Left kidney (tissue), 2 donors: ENCODE data around the gene GRAP. TPM values are rescaled to one million over a fixed set of nuclear protein-coding genes. Genes with fewer than 3 reads are reported as not detected.
"Not testable (repeated sequence)": the region's sequence is repeated elsewhere in the genome, so short reads cannot be mapped to it uniquely, and the experiment has no call there.

Experiments used
- DNase-seq: peaks from one replicate; pipeline ENCODE4 v3.0.0-alpha.2; 2013
- polyA plus RNA-seq: library from polyadenylated mRNA; unstranded; fragments of 120-200 nt; gene quantifications from one replicate; pipeline ENCODE4 v1.2.1, GENCODE V29; 2013; ENCODE audit not compliant: insufficient read length

GRAP gene
- polyA plus RNA-seq, 1 donor = 3.7 TPM

DNA sequence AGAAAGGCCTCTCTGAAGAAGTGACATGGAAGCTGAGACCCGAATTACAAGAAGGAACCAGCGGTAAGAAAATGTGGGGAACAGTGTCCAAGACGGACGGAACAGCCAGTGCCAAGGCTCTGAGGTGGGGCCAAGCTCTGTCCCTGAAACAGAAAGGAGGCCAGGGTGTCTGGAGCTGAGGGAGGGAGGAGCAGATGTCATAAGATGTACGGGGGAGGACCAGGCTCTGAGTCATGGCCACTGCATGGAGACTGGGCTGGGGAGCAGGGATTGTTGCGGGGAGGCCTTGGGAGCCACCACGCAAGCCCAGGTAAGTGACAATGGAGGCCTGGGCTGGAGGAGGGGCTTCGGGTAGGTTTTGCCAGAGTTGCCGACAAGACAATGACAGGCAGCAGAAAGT lies 2.1 kb downstream of the GRAP start:
- DNase-seq = not testable (repeated sequence)

DNA sequence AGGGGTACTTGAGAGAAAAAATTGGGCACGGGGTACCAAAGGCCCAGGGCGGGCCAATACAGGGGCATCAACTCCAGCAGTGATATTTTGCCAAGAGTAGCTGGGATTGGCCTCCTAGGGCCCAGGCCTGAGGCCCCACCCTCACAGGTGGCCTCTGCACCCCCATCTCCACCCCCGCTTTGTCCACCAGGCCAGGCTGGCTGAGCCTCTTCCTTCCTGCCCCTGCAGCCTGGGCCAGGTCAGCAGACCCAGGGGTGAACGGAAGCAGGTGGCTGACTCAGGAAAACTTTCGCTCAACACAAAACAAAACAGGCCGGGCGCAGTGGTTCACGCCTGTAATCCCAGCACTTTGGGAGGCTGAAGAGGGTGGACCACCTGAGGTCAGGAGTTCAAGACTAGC lies 3.7 kb downstream of the GRAP start:
- DNase-seq = not testable (repeated sequence)

DNA sequence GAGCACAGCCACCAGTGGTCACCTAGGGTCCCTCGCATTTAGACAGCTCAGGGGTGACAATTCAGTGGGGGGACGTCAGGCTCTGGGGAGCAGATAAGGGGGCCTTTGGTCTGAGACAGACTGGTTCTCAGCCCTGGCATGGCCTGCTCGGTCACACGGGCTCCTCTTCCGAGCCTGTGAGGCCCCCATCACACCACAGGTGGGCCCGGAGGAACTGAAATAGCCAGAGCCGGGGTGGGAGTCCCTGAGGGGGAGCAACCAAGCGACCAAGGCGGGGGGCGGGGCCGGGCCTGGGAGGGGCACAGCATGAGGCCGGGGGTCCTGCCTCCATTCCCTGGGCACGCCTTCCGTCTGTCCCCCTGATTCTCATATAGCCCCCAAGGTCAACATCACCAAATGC lies 4.4 kb downstream of the GRAP start:
- not testable (repeated sequence) for DNase-seq

DNA sequence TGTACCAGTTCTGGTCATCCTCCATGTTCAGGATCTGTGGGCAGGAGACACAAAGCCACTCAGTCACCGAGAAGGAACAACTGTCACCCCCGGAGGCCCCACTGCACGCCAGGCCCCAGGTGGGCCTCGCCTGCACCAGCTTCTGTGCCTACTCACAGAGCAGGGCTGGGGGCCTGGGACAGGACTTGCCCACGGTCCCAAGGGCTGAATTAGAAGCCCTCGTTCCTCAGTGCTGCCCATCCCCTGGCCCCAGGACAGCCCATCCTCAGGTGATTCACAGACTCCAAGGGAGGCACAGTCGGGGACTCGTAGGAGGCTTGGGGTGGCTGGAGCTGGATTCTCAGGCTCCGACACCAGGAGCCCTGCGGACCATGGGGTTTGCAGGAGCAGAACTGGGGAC lies 4.9 kb downstream of the GRAP start:
- DNase-seq = not testable (repeated sequence)

DNA sequence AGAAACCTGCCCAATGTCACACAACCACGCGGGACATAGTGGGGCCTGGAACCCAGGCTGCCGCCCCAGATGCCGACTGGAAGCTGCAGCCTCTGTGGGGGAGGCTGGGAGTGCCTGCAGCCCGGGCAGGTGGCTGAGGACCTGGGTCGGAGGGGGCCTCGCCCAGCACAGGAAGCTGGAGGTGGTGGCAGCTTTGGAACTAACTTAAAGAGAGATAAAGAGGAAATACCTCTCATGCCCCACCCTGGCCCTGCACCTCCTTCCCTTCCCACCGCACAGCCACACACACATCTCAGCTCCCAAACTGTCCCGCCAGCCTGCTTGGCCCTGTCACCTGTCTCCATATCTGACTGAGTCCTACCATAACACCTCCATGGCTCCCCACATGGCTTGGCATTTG lies 6.4 kb downstream of the GRAP start:
- not testable (repeated sequence) for DNase-seq

DNA sequence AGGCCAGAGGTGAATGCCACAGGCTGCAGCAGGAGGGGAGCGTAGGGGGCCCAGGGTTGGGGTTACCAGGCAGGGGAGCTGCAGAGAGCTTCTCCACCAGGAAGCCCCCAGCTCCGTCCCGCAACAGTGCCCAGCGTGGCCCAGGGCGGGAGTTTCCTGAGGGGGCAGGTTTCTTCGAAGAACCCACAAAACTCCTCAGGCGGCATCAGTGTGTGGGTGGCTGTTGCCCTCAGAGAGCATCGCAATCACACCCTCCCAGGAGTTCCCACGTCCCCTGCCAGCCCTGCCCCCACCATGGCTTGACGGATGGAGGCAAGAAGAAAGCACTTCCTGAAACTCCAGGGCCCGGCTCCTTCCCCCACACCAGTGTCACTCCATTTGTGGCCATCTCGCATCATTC lies 8.0 kb downstream of the GRAP start:
- DNase-seq = not testable (repeated sequence)

DNA sequence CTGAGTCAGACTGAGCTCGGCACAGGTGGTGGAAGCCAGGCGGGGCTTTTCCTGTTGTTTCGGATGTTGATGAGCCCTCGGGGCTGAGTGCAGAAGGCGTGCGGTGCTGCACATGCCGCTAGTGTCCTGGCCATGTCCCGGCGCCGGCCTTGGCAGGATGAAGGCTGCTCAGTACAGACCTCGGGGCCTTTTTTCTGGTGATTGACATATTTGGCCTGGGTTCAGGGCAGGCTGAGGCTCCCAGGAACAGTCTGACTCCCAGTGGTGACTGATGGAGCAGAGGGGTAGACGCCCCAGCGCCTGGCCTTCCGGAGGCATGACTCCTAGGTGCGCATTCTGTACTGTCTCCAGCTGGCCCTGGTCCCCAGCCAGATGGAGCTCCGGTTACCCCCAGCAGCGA lies 8.8 kb downstream of the GRAP start:
- DNase-seq = not testable (repeated sequence)

DNA sequence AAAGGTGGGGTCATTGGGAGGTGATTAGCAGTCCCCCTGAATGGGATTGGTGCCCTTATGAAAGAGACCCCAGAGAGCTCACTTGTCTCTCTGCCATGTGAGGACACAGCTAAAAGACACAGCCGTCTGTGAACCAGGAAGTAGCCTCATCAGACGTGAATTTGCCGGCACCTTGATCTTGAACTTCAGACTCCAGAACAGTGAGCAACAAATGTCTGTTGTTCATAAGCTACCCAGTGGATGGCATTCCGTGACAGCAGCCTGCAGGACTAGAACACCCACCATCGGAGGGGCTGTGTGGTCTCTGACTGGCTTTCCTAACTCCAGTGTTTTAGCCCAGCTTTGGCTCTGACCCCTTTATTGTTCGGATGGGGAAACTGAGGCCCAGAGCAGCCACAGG lies 9.2 kb downstream of the GRAP start:
- not testable (repeated sequence) for DNase-seq

DNA sequence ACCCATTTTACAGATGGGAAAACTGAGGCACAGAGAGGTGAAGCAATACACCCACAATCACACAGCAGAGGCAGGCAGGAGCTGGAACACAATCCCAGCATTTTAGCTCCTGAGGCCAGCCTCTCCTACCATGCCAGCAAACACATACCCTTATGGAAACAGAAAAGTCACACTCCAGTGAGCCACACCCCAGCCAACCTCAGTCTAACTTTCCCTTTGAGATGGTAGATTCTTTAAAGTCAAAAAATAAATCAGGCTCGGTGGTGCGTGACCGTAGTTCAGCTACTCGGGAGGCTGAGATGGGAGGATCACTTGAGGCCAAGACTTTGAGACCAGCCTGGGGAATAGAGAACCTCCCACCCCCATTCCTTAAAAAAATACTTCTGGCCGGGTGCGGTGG lies 10.6 kb downstream of the GRAP start:
- not testable (repeated sequence) for DNase-seq

DNA sequence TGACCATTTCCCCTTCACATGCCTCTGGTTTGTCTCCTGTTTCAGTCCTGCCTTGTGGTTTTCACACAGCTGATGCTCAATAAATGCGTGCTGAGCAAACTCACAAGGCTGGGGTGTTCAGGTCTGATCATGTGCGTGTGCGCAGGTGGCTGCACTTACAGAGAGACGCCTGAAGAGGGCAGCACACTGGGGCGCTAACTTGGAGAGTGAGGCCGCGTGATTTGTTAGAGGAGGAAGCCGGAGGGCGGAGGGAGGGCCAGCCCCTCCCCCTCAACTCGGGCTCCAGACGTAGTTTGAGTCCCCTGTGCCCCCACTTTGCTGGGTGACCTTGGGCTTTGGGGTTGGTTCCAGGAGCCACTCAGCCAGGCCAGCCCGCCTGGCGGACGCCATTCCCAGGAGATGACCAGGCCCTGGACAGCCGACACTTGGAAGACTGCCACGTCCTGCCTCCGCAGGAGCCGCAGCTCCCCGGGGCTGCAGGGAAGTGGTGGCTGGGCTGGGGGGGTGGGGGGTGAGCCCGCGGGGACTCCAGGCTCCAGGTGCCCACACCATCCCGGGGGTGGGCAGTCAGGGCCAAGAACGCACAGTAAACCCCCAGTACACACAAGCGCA lies 14.3 kb downstream of the GRAP start:
- DNase-seq = not testable (repeated sequence)

DNA sequence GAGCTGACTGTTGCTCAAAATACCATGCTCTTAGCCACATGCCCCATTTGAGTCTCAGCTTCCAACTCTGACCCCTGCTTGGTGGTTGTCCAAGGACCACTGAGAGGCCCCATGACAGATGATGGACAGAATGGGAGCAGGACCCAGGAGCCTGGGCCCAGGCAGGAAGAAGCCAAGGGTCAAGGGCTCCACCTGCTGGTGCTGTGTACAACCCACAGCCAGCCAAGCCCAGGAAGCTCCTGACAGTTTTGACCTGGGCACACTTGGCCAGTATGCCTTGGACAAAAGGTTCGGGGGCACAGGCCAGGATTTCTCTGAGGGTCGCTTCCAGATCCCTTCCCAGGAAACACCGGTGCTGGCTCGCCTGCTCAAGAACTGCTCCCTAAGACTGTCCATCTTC lies 15.0 kb downstream of the GRAP start:
- not testable (repeated sequence) for DNase-seq

DNA sequence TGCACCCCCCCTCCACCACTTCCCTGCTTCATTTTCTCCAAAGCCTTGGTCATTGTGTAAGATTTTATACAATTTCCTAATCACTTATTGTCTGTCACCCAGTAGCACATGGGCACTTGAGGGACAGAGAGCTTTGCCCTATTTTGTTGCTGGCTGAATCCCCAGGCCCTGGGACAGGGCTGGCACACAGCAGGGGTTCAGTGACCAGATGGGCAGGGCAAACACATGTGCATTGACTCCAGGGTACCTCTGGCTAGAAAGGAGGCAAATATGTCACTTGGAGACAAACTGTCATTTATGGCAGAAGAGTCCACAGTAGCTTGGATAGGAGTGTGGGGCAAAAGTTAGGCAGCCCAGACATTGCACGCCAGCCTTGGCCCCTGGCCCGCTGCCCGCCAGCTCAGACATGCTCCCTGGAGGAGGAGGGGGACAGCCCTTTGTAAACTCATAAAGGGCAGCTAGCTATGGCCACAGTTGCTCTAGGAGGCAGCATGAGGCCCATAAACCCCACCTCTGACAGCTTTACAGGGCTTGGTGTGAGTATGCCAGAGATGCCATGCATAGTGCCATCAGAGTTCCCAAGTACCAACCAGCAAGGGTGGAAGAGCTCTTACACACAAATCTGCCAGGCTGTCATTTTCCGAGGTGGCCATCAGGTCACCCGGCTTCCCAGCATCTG lies 15.8 kb downstream of the GRAP start:
- not testable (repeated sequence) for DNase-seq

DNA sequence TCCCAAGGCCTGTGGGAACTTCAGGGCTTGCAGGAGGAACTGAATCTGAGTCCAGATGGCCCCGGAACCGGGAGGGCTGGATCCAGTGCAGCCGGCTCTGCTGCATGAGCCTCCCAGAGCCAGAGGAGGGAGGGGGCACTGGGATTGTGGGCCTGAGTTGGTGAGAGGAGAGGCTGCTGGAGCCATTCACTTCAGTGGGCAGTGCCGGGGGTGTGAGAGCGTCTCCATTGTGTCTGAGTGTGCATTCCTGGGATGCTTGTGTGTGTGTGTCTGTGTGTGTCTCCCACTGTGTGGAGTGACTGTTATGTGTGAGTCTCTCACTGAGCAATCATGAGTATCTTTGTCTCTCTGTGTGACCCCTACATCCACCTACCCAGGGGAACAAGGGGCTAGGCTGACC lies 17.0 kb downstream of the GRAP start:
- not testable (repeated sequence) for DNase-seq

DNA sequence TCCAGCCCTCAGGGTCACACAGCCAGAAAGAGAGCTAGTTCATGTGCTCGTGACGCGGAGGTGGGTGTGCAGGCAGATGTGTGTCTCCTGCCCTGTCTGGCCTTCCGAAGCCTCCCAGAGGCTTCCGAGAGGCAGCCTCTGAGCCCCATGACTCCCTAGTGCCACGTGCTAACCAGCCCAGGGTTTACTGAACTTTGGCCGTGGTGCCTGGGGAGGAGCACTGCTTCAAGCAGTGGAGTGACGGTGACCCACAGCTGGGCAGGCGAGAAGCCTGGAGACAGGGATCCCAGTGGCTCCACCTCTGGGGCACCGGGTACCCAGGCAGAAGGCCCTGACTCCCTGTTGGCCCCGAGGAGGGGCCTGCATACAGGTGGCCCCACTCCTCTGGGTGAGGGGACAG lies 18.1 kb downstream of the GRAP start:
- DNase-seq = not testable (repeated sequence)

DNA sequence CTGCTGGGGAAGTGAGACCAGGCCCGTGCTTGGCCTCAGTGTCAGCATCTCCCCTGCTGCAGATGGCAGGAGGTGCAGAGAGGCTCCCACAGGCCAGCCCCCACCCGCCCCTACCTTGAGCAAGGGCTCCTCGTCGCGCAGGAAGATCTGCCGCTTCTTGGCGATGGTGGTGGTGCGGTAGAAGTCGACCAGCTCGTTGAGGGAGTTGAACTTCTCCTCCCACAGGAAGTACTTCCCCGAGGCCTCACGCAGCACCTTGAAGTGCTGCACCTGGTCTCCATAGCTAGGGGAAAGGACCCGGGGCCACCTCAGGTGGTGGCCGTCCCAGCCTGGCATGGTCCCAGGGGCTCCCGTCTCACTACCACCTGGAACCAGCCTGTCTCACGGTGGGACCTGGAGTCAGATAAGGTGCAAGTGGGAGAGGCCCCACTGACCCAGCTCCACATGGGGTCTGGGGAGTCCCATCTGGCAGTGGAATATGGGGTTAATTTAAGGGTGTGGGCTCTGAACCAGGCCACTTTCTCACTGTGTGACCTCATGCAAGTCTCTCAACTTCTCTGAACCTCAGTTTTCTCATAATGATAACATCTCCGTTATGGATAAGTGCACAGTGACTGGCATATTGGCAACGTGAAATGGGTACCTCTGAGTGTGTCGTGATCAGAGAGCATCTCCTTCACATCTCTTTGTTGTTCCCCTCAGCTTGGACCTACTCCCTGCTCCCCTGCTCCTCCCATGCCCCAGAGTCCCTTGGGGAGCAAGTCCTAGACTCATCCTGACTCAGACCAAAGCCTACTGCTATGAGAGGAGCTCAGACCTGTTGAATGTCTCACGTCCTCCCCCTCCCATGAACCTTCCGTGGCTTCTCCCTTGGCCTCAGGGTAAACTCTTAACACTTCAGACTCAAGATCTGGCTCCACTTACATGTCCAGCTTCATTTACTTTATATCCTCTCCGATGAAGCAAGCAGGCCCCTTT lies 22.4 kb downstream of the GRAP start:
- no peak for DNase-seq

DNA sequence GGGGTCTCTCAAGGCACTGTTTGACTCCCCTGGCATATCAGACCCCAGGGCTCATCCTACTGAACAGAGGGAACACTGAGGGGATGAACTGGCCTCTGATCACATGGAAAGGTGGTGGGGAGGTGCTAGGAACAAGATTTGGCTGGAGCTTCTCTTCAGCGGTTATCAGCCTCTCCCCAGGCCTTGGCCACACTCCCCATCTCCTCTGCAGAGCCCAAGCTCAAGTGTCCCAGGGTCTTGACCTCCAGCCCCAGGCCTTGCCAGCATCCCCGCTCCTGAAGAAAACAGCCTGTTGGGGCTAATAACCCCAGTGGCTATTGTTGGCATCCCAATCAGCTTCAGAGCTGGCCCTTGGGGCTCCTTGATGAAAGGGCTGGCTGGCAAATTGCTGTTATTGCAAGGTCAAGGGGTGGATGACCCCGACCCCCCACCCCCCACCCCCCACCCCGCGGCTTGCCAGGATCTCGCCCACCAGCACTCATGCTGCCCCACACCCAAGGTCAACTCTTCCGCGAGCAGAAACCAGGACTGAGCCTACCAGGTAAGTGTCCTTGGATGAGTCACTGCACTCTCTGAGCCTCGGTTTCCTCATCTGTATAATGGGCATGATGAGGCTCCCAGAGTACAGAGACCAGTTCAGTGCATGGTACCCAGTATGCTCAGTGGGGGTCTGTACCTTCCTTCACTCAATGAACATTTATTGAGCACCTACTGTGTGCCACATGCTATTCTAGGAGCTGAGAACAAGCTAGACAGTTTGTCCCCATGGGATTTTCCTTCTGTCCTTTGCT lies 23.4 kb downstream of the GRAP start:
- DNase-seq = no peak

DNA sequence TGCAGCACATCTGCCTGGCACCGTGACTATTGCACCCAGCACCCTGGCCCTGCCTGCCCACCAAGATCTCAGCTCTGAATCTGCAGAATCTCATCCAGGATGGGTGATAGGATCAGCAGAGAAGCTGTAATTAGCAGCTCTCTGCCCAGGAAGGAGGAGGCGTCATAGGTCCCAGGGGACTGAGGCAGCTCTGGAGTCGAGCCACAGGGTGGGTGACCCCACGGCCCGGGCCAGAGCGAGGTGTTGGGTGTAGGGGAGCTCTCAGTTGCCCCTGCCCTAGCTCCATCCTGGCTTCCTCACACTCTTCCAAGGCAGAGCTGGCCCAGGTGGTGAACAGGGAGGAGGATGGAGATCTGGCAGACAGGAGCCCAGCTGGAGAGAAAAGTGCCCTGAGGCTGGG lies 24.0 kb downstream of the GRAP start:
- no peak for DNase-seq

DNA sequence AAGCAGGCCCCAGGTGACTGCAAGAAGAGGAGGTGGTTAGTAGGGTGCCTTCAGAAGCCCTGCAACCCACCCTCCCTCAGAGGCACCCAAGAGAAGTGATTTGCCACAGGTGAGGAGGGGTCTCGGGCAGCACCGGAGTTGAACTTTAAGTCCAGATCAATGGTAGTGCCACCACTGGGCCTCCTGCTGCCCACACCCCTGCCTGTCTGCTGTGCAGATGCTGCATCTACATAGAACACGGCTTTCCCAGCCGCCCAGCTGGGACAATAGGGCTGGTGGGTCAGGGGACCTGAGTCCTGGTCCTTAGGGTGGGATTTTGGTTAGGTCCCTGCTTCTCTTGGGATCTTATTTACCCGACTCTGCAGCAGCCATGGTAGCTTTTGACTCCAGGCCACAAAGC lies 24.6 kb downstream of the GRAP start:
- no peak for DNase-seq

DNA sequence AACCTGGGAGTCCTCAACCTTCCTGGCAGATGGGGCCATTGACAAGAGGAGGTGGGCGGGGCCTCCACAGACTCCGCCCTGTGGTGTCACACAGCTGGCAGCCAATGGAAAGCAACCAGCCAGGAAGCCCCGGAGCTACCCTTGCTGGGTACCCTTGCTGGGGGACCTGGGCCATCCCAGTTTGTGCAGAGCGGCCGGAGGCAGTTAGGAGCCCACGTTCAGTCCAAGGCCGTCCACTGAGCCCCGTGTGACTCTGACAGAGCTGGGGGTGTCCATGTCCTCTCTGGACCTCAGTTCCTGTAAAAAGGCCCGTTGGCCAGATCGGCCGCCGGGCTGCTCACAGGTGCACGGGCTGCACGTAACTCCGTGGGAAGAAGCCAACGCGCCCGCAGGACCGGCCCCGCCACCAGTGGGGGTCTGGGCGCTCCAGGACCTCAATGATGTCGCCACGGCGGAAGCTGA lies 25.1 kb downstream of the GRAP start:
- no peak for DNase-seq

DNA sequence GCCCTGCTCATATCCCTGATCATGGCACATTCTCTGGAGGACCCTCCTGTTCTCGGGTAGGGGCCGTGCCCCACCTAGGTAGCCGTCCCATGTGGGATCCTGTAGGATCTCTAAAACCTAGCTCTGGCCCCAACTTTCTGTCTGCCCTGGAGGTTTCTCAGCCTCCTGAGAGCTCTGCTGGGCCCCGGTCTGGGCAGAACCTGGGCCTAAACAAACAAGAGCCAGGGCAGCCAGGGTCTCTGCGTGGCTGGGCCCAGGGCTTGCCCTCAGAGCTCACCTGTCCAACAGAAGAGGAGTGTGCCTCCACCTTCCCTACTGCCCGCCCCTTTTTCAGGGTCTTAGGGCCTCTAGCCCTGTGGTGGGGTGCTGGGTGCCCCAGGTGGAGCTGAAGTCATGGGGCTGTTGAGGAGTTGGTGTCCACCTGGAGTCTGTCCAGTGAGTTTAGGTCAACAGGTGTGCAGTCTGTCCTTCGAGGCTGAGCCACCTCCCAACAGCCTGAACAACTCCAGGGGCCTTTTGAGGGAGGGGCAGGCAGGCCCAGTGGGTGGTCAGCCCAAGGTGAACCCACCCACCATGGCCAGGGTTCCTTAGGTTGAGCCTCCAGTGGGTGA lies 25.6 kb downstream of the GRAP start:
- DNase-seq = not testable (repeated sequence)

DNA sequence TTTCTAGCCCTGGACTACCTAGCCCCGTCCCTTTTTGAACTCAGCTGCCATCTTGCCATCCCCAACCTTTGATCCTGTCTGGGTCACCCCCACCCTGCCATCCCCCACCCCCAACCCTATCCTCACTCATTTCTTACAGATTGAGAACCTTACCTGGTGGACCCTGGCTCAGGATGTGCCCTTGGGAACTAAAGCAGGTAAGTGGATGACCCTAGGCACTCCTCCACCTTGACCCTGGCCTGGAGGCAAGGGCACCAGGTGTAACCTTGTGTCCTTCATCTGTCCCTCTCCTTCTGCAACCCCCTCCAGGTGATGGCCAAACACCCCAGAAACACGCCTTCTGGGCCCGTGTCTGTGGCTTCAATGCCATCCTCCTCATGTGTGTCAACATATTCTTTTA lies 26.7 kb downstream of the GRAP start:
- DNase-seq = no peak
